ENCODE data around the gene XK. TPM values are rescaled to one million over a fixed set of nuclear protein-coding genes. Genes with fewer than 3 reads are reported as not detected.
A peak's percentile ranks its signal among the peaks of the same experiment; 100 is the strongest.

Gene XK
- total RNA-seq, 5 donors from 2014 or later (not counting 1 experiment from before 2014, with no cell fraction given): 0.10 to 0.18 (median 0.12) TPM; not detected in 1

- no CpG with 5 or more reads among the region's 2 CpGs for WGBS (ENCODE audit: insufficient coverage)
- Histone ChIP-seq H3K4me3 (ENCODE audit: control insufficient read depth in 1 of 2, extremely low read depth in 1 of 2, low read length in 1 of 2) (no peak overlapping the region), H3K27ac (ENCODE audit: low read length) (no peak overlapping the region), H3K4me1 (ENCODE audit: control insufficient read depth in 1 of 2, extremely low read depth in 1 of 2, insufficient read depth in 2 of 2, low read length in 2 of 2) (no peaks in the 10 kb centered on the region), H3K9me3 (no peaks in the 10 kb centered on the region), H3K27me3 (replicated peaks in 1 of 2; ENCODE audit: control insufficient read depth in 2 of 2, extremely low read depth in 1 of 2, insufficient read depth in 2 of 2, low read length in 1 of 2) (no peaks in the 10 kb centered on the region), H3K36me3 (ENCODE audit: control insufficient read depth in 2 of 2, extremely low read depth in 1 of 2, insufficient read depth in 1 of 2, low read length in 1 of 2) (no peaks in the 10 kb centered on the region)
- Mint-ChIP-seq H3K27me3 (peaks cover 0 to 22% of the 10 kb centered on the region in 2 donors), H3K4me3 (no peak overlapping the region), H3K27ac (no peak overlapping the region), H3K9me3 (peaks cover 5 to 12% (median 10%) of the 10 kb centered on the region in 3 donors), H3K36me3 (no peaks in the 10 kb centered on the region), H3K4me1 (no peaks in the 10 kb centered on the region)
- ATAC-seq (replicated peaks in 1 of 4) (no peak), DNase-seq (no peak)
- CTCF ChIA-PET: no interaction called here
- POLR2A ChIA-PET: no interaction called here
Measured at GRCh38 chrX:37714479-37714878, 28.9 kb downstream of the XK start.

- no peaks in the 10 kb centered on the region for H3K36me3 ChIP-seq (ENCODE audit: control insufficient read depth in 2 of 2, extremely low read depth in 1 of 2, insufficient read depth in 1 of 2, low read length in 1 of 2)
- H3K4me3 Mint-ChIP-seq: no peak overlapping the region
Measured at GRCh38 chrX:37716602-37717001, 31.0 kb downstream of the XK start.

DNA sequence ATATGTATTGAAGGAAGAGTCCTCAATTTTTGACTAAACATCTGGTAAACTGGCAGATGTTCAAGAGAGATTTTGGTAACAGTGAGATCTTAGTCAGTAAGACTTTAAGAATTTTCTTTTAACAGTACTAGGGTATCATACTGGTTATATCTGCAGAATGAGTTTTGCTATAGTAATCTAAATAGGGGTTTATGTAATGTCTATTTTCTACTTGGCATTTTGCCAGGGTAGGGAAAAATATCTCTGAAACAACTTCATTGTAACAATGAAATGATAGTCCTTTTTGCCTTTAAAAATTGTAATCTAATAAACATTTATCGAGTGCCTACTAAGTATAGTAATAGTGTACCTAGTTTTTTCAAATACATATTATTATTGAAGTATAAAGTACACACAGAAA, 32.1 kb downstream of the XK start:
- WGBS (ENCODE audit: insufficient coverage): no CpG with 5 or more reads among the region's 1 CpG

More at GRCh38 chrX:37716602-37717001, 31.0 kb downstream of the XK start:
- no peak for DNase-seq
- H3K4me1 Mint-ChIP-seq: no peaks in the 10 kb centered on the region
- CTCF ChIA-PET: no interaction called here
- Histone ChIP-seq H3K4me3 (ENCODE audit: control insufficient read depth in 1 of 2, extremely low read depth in 1 of 2, low read length in 1 of 2) (no peak overlapping the region), H3K4me1 (ENCODE audit: control insufficient read depth in 1 of 2, extremely low read depth in 1 of 2, insufficient read depth in 2 of 2, low read length in 2 of 2) (no peaks in the 10 kb centered on the region), H3K9me3 (no peaks in the 10 kb centered on the region), H3K27ac (ENCODE audit: low read length) (no peak overlapping the region), H3K27me3 (replicated peaks in 1 of 2; ENCODE audit: control insufficient read depth in 2 of 2, extremely low read depth in 1 of 2, insufficient read depth in 2 of 2, low read length in 1 of 2) (no peaks in the 10 kb centered on the region)
- H3K27me3 Mint-ChIP-seq: peaks cover 0 to 25% of the 10 kb centered on the region in 2 donors
- peaks cover 5 to 12% (median 10%) of the 10 kb centered on the region in 3 donors for H3K9me3 Mint-ChIP-seq
- no peak for ATAC-seq (replicated peaks in 1 of 4)
- POLR2A ChIA-PET: no interaction called here
- no peaks in the 10 kb centered on the region for H3K36me3 Mint-ChIP-seq
- H3K27ac Mint-ChIP-seq: no peak overlapping the region

DNA sequence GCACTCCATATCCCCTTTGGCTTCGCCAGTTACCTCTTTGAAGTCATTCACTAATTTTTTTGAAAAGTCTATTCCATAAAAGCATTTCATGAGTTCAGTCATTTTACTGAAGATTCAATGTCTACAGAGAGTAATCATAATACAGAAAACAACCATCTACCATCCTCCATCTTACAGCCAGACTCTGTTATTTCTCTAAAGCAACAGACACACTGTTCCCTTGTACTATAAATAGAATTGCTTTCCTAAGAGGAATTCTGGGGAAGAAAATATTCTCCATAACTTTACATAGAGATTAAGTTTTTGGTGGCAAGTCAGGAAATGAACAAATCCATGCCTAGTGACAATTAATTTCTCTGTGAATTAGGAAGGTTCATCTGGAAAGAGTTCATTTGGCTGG, 37.0 kb downstream of the XK start:
- DNase-seq (no peak), ATAC-seq (replicated peaks in 1 of 4) (no peak)
- no peaks in the 10 kb centered on the region for H3K27me3 ChIP-seq (replicated peaks in 1 of 2; ENCODE audit: control insufficient read depth in 2 of 2, extremely low read depth in 1 of 2, insufficient read depth in 2 of 2, low read length in 1 of 2)
- Mint-ChIP-seq H3K4me1 (no peaks in the 10 kb centered on the region), H3K4me3 (no peak overlapping the region), H3K9me3 (peaks cover 5 to 12% (median 10%) of the 10 kb centered on the region in 3 donors), H3K36me3 (no peaks in the 10 kb centered on the region), H3K27me3 (peaks cover 8 to 38% of the 10 kb centered on the region in 2 donors), H3K27ac (no peak overlapping the region)
- H3K9me3 ChIP-seq: no peaks in the 10 kb centered on the region
- no peak overlapping the region for H3K27ac ChIP-seq (ENCODE audit: low read length)
- no peak overlapping the region for H3K4me3 ChIP-seq (ENCODE audit: control insufficient read depth in 1 of 2, extremely low read depth in 1 of 2, low read length in 1 of 2)
- no peaks in the 10 kb centered on the region for H3K36me3 ChIP-seq (ENCODE audit: control insufficient read depth in 2 of 2, extremely low read depth in 1 of 2, insufficient read depth in 1 of 2, low read length in 1 of 2)
- no CpG with 5 or more reads among the region's 1 CpG for whole genome bisulfite sequencing (ENCODE audit: insufficient coverage)
- ChIA-PET CTCF (no interaction called here), POLR2A (no interaction called here)
- H3K4me1 ChIP-seq (ENCODE audit: control insufficient read depth in 1 of 2, extremely low read depth in 1 of 2, insufficient read depth in 2 of 2, low read length in 2 of 2): no peaks in the 10 kb centered on the region

More for the DNA sequence above, 32.1 kb downstream of the XK start:
- Mint-ChIP-seq H3K9me3 (peaks cover 5 to 12% (median 10%) of the 10 kb centered on the region in 3 donors), H3K4me3 (no peak overlapping the region), H3K27ac (no peak overlapping the region), H3K27me3 (peaks cover 2 to 25% of the 10 kb centered on the region in 2 donors), H3K36me3 (no peaks in the 10 kb centered on the region), H3K4me1 (no peaks in the 10 kb centered on the region)
- H3K4me1 ChIP-seq (ENCODE audit: control insufficient read depth in 1 of 2, extremely low read depth in 1 of 2, insufficient read depth in 2 of 2, low read length in 2 of 2): no peaks in the 10 kb centered on the region
- H3K9me3 ChIP-seq: no peaks in the 10 kb centered on the region
- H3K4me3 ChIP-seq (ENCODE audit: control insufficient read depth in 1 of 2, extremely low read depth in 1 of 2, low read length in 1 of 2): no peak overlapping the region
- ATAC-seq (replicated peaks in 1 of 4) (no peak), DNase-seq (no peak)
- no peak overlapping the region for H3K27ac ChIP-seq (ENCODE audit: low read length)
- CTCF ChIA-PET: no interaction called here
- no peaks in the 10 kb centered on the region for H3K36me3 ChIP-seq (ENCODE audit: control insufficient read depth in 2 of 2, extremely low read depth in 1 of 2, insufficient read depth in 1 of 2, low read length in 1 of 2)
- POLR2A ChIA-PET: no interaction called here
- H3K27me3 ChIP-seq (replicated peaks in 1 of 2; ENCODE audit: control insufficient read depth in 2 of 2, extremely low read depth in 1 of 2, insufficient read depth in 2 of 2, low read length in 1 of 2): no peaks in the 10 kb centered on the region

GRCh38 chrX:37726346-37726745, 40.8 kb downstream of the XK start:
- no peak overlapping the region for H3K4me3 Mint-ChIP-seq
- Histone ChIP-seq H3K4me3 (ENCODE audit: control insufficient read depth in 1 of 2, extremely low read depth in 1 of 2, low read length in 1 of 2) (no peak overlapping the region), H3K4me1 (ENCODE audit: control insufficient read depth in 1 of 2, extremely low read depth in 1 of 2, insufficient read depth in 2 of 2, low read length in 2 of 2) (no peaks in the 10 kb centered on the region), H3K27me3 (replicated peaks in 1 of 2; ENCODE audit: control insufficient read depth in 2 of 2, extremely low read depth in 1 of 2, insufficient read depth in 2 of 2, low read length in 1 of 2) (no peaks in the 10 kb centered on the region), H3K27ac (ENCODE audit: low read length) (no peak overlapping the region), H3K9me3 (no peaks in the 10 kb centered on the region), H3K36me3 (ENCODE audit: control insufficient read depth in 2 of 2, extremely low read depth in 1 of 2, insufficient read depth in 1 of 2, low read length in 1 of 2) (no peaks in the 10 kb centered on the region)
- ATAC-seq (replicated peaks in 1 of 4): no peak
- no peaks in the 10 kb centered on the region for H3K4me1 Mint-ChIP-seq
- DNase-seq: no peak
- no CpG with 5 or more reads among the region's 3 CpGs for WGBS (ENCODE audit: insufficient coverage)
- H3K9me3 Mint-ChIP-seq: no peaks in the 10 kb centered on the region
- H3K27ac Mint-ChIP-seq: no peak overlapping the region
- peaks cover 8 to 38% of the 10 kb centered on the region in 2 donors for H3K27me3 Mint-ChIP-seq
- ChIA-PET POLR2A (no interaction called here), CTCF (no interaction called here)
- no peaks in the 10 kb centered on the region for H3K36me3 Mint-ChIP-seq

GRCh38 chrX:37745354-37745753, 59.8 kb downstream of the XK start:
- POLR2A ChIA-PET: interaction anchor here (0.6 to 1.3 kb wide), 3 partner anchors 8 to 89 kb away, joined by 3 to 7 read pairs (median 5); no protein-coding TSS in a partner anchor
- Mint-ChIP-seq H3K36me3 (no peaks in the 10 kb centered on the region), H3K4me1 (peaks cover 9 to 16% (median 11%) of the 10 kb centered on the region in 3 donors), H3K27me3 (peaks cover 0 to 13% of the 10 kb centered on the region in 2 donors), H3K4me3 (no peak overlapping the region), H3K9me3 (no peaks in the 10 kb centered on the region), H3K27ac (no peak overlapping the region)
- no CpG with 5 or more reads among the region's 3 CpGs for WGBS (ENCODE audit: insufficient coverage)
- no peaks in the 10 kb centered on the region for H3K36me3 ChIP-seq (ENCODE audit: control insufficient read depth in 2 of 2, extremely low read depth in 1 of 2, insufficient read depth in 1 of 2, low read length in 1 of 2)
- peaks cover 7 to 12% of the 10 kb centered on the region in 2 experiments for H3K4me1 ChIP-seq (ENCODE audit: control insufficient read depth in 1 of 2, extremely low read depth in 1 of 2, insufficient read depth in 2 of 2, low read length in 2 of 2)
- peak; percentile 53 to 84 (median 68) for DNase-seq
- no peak overlapping the region for H3K4me3 ChIP-seq (ENCODE audit: control insufficient read depth in 1 of 2, extremely low read depth in 1 of 2, low read length in 1 of 2)
- H3K27ac ChIP-seq (ENCODE audit: low read length): no peak overlapping the region
- CTCF ChIA-PET: interaction anchor here (0.6 to 4.0 kb wide), 23 partner anchors 8 to 1468 kb away, joined by 3 to 77 read pairs (median 4); partner anchors contain the start of gene DYNLT3 (in 2 of the 2)
- H3K9me3 ChIP-seq: no peaks in the 10 kb centered on the region
- ATAC-seq (replicated peaks in 1 of 4): peak; percentile 70 to 91 (median 79)
- no peaks in the 10 kb centered on the region for H3K27me3 ChIP-seq (replicated peaks in 1 of 2; ENCODE audit: control insufficient read depth in 2 of 2, extremely low read depth in 1 of 2, insufficient read depth in 2 of 2, low read length in 1 of 2)
